ENCODE measurements around the gene SND1.

DNA sequence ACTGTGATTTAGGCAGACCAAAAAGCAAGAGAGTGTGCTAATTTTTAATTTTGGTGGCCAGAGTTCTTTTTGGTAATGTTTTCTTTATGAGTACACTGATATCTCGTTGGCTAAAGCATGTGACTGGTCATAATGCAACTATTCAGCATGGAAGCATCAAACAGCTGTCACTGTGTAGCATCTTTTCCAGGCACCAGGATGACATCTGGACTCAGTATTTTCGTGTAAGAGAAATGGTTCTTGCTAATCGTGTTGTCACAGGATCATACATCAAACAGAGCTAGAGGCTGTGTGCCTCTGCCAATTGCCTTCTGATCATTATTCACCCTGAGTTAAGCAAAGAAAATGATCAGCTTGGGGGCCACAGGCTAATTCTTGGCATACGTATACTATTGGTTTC is 118.9 kb downstream of the SND1 start:
- TF ChIP-seq, protein P1, sequence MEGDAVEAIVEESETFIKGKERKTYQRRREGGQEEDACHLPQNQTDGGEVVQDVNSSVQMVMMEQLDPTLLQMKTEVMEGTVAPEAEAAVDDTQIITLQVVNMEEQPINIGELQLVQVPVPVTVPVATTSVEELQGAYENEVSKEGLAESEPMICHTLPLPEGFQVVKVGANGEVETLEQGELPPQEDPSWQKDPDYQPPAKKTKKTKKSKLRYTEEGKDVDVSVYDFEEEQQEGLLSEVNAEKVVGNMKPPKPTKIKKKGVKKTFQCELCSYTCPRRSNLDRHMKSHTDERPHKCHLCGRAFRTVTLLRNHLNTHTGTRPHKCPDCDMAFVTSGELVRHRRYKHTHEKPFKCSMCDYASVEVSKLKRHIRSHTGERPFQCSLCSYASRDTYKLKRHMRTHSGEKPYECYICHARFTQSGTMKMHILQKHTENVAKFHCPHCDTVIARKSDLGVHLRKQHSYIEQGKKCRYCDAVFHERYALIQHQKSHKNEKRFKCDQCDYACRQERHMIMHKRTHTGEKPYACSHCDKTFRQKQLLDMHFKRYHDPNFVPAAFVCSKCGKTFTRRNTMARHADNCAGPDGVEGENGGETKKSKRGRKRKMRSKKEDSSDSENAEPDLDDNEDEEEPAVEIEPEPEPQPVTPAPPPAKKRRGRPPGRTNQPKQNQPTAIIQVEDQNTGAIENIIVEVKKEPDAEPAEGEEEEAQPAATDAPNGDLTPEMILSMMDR (IDR thresholded peaks at IDR 0.05): no peak
- TF ChIP-seq POLR2A (IDR thresholded peaks at IDR 0.05): no peak
